Activated CD4-positive, alpha-beta T cell treated with anti-CD3 and anti-CD28 coated beads, Interleukin-2, amount 50 U/mL, for 16 hours (primary cell): Measurements from ENCODE around the gene DCC.

Experiments
- DNase-seq: peaks from one replicate; pipeline ENCODE4 v3.0.0-alpha.2; 2020

The DCC gene

GRCh38 chr18:52948868-52949444 lies 609.0 kb downstream of the DCC start:
- DNase-seq = no peak

GRCh38 chr18:52950155-52950554 lies 610.2 kb downstream of the DCC start:
- no peak for DNase-seq

- DNase-seq = no peak
Measured at GRCh38 chr18:52953387-52953786, 613.4 kb downstream of the DCC start.

GRCh38 chr18:52963481-52963880 lies 623.5 kb downstream of the DCC start:
- DNase-seq = no peak

- DNase-seq = no peak
Measured at GRCh38 chr18:52970686-52971085, 630.7 kb downstream of the DCC start.

GRCh38 chr18:52971097-52971496 lies 631.1 kb downstream of the DCC start:
- no peak for DNase-seq

GRCh38 chr18:52979892-52980291 lies 639.9 kb downstream of the DCC start:
- no peak for DNase-seq

- DNase-seq = no peak
Measured at GRCh38 chr18:52991246-52991645, 651.2 kb downstream of the DCC start.

GRCh38 chr18:52992041-52992440 lies 652.0 kb downstream of the DCC start:
- no peak for DNase-seq

GRCh38 chr18:52995875-52996274 lies 655.9 kb downstream of the DCC start:
- DNase-seq = no peak

- DNase-seq = no peak
Measured at GRCh38 chr18:52999633-53000032, 659.6 kb downstream of the DCC start.

- no peak for DNase-seq
Measured at GRCh38 chr18:53004798-53005197, 664.8 kb downstream of the DCC start.

- DNase-seq = no peak
Measured at GRCh38 chr18:53018791-53019190, 678.8 kb downstream of the DCC start.

- no peak for DNase-seq
Measured at GRCh38 chr18:53025247-53025646, 685.2 kb downstream of the DCC start.

GRCh38 chr18:53028565-53028964 lies 688.6 kb downstream of the DCC start:
- DNase-seq = no peak

- DNase-seq = no peak
Measured at GRCh38 chr18:53033128-53033527, 693.1 kb downstream of the DCC start.

- DNase-seq = no peak
Measured at GRCh38 chr18:53038608-53039007, 698.6 kb downstream of the DCC start.

GRCh38 chr18:53040286-53040685 lies 700.3 kb downstream of the DCC start:
- no peak for DNase-seq

GRCh38 chr18:53056064-53056463 lies 716.1 kb downstream of the DCC start:
- DNase-seq = no peak

- no peak for DNase-seq
Measured at GRCh38 chr18:53070788-53071187, 730.8 kb downstream of the DCC start.

- no peak for DNase-seq
Measured at GRCh38 chr18:53080687-53081086, 740.7 kb downstream of the DCC start.

GRCh38 chr18:53093636-53094035 lies 753.6 kb downstream of the DCC start:
- DNase-seq = no peak

GRCh38 chr18:53101536-53102105 lies 761.6 kb downstream of the DCC start:
- no peak for DNase-seq

GRCh38 chr18:53114441-53114840 lies 774.4 kb downstream of the DCC start:
- no peak for DNase-seq

GRCh38 chr18:53115876-53116585 lies 776.0 kb downstream of the DCC start:
- DNase-seq = no peak
